Measurements from ENCODE around the gene GTF3C1.

GTF3C1 gene

GRCh38 chr16:27549746-27550581, at the start of gene GTF3C1, which contains the start of gene KATNIP:
TSS of gene GTF3C1 (minus strand) at chr16:27549913. CDS start at chr16:27549890, 23 bp downstream.
TSS of gene KATNIP (plus strand) at chr16:27550144. CDS start at chr16:27550171, 27 bp downstream.
- H3K27ac ChIP-seq (ENCODE audit: low read length), result peak within 1 kb of the TSS; percentile 75

GRCh38 chr16:27598931-27599565, 49.3 kb upstream of the GTF3C1 start:
- Histone ChIP-seq H3K9ac (ENCODE audit: low read depth, low read length) (no peak overlapping the region), H3K27ac (ENCODE audit: low read length) (no peak overlapping the region), H3K4me1 (ENCODE audit: insufficient read depth, low read length) (peaks cover 16% of the 10 kb centered on the region), H3K27me3 (ENCODE audit: insufficient read depth, low read length) (no peaks in the 10 kb centered on the region), H3K9me3 (ENCODE audit: insufficient read depth, low read depth, low read length) (no peaks in the 10 kb centered on the region), H3K4me3 (ENCODE audit: low read length) (no peak overlapping the region), H3K36me3 (ENCODE audit: insufficient read depth, low read depth, low read length) (no peaks in the 10 kb centered on the region)

More at GRCh38 chr16:27549746-27550581, at the start of gene GTF3C1, which contains the start of gene KATNIP:
- peak within 1 kb of the TSS; percentile 97 for H3K9ac ChIP-seq (ENCODE audit: low read depth, low read length)
- no peaks in the 10 kb centered on the region for H3K9me3 ChIP-seq (ENCODE audit: insufficient read depth, low read depth, low read length)
- no peaks in the 10 kb centered on the region for H3K27me3 ChIP-seq (ENCODE audit: insufficient read depth, low read length)
- peaks cover 23% of the 10 kb centered on the region for H3K36me3 ChIP-seq (ENCODE audit: insufficient read depth, low read depth, low read length)
- 0 out of 2 replicates have a peak, but pooled peaks cover 3% of the 10 kb centered on the region for H3K4me1 ChIP-seq (ENCODE audit: insufficient read depth, low read length)
- H3K4me3 ChIP-seq (ENCODE audit: low read length), result peak within 1 kb of the TSS; percentile 100

- Histone ChIP-seq H3K27ac (ENCODE audit: low read length) (no peak overlapping the region), H3K36me3 (ENCODE audit: insufficient read depth, low read depth, low read length) (no peaks in the 10 kb centered on the region), H3K9ac (ENCODE audit: low read depth, low read length) (no peak overlapping the region), H3K4me3 (ENCODE audit: low read length) (no peak overlapping the region), H3K9me3 (ENCODE audit: insufficient read depth, low read depth, low read length) (no peaks in the 10 kb centered on the region), H3K27me3 (ENCODE audit: insufficient read depth, low read length) (no peaks in the 10 kb centered on the region), H3K4me1 (ENCODE audit: insufficient read depth, low read length) (peaks cover 14% of the 10 kb centered on the region)
These were observed 48.5 kb upstream of the GTF3C1 start for GRCh38 chr16:27598220-27598619.

- H3K4me1 ChIP-seq (ENCODE audit: insufficient read depth, low read length), result peaks cover 11% of the 10 kb centered on the region
- H3K4me3 ChIP-seq (ENCODE audit: low read length), result no peak overlapping the region
- no peaks in the 10 kb centered on the region for H3K36me3 ChIP-seq (ENCODE audit: insufficient read depth, low read depth, low read length)
- H3K9ac ChIP-seq (ENCODE audit: low read depth, low read length), result no peak overlapping the region
- H3K27me3 ChIP-seq (ENCODE audit: insufficient read depth, low read length), result no peaks in the 10 kb centered on the region
- H3K27ac ChIP-seq (ENCODE audit: low read length), result no peak overlapping the region
- no peaks in the 10 kb centered on the region for H3K9me3 ChIP-seq (ENCODE audit: insufficient read depth, low read depth, low read length)
These were observed 47.6 kb upstream of the GTF3C1 start for GRCh38 chr16:27597361-27597760.

GRCh38 chr16:27596411-27596810, 46.7 kb upstream of the GTF3C1 start:
- H3K9ac ChIP-seq (ENCODE audit: low read depth, low read length), result no peak overlapping the region
- no peak overlapping the region for H3K4me3 ChIP-seq (ENCODE audit: low read length)
- no peaks in the 10 kb centered on the region for H3K9me3 ChIP-seq (ENCODE audit: insufficient read depth, low read depth, low read length)
- no peak overlapping the region for H3K27ac ChIP-seq (ENCODE audit: low read length)
- H3K4me1 ChIP-seq (ENCODE audit: insufficient read depth, low read length), result peaks cover 11% of the 10 kb centered on the region
- no peaks in the 10 kb centered on the region for H3K27me3 ChIP-seq (ENCODE audit: insufficient read depth, low read length)
- no peaks in the 10 kb centered on the region for H3K36me3 ChIP-seq (ENCODE audit: insufficient read depth, low read depth, low read length)

- Histone ChIP-seq H3K36me3 (ENCODE audit: insufficient read depth, low read depth, low read length) (no peaks in the 10 kb centered on the region), H3K4me3 (ENCODE audit: low read length) (no peak overlapping the region), H3K9me3 (ENCODE audit: insufficient read depth, low read depth, low read length) (no peaks in the 10 kb centered on the region), H3K9ac (ENCODE audit: low read depth, low read length) (no peak overlapping the region), H3K4me1 (ENCODE audit: insufficient read depth, low read length) (peaks cover 9% of the 10 kb centered on the region), H3K27me3 (ENCODE audit: insufficient read depth, low read length) (no peaks in the 10 kb centered on the region), H3K27ac (ENCODE audit: low read length) (no peak overlapping the region)
These were observed 46.3 kb upstream of the GTF3C1 start for GRCh38 chr16:27595993-27596392.

- Histone ChIP-seq H3K27me3 (ENCODE audit: insufficient read depth, low read length) (no peaks in the 10 kb centered on the region), H3K36me3 (ENCODE audit: insufficient read depth, low read depth, low read length) (no peaks in the 10 kb centered on the region), H3K4me3 (ENCODE audit: low read length) (no peak overlapping the region), H3K9ac (ENCODE audit: low read depth, low read length) (no peak overlapping the region), H3K9me3 (ENCODE audit: insufficient read depth, low read depth, low read length) (no peaks in the 10 kb centered on the region), H3K27ac (ENCODE audit: low read length) (no peak overlapping the region), H3K4me1 (ENCODE audit: insufficient read depth, low read length) (peaks cover 8% of the 10 kb centered on the region)
These were observed 45.8 kb upstream of the GTF3C1 start for GRCh38 chr16:27595475-27595874.

GRCh38 chr16:27591837-27592236, 42.1 kb upstream of the GTF3C1 start:
- no peak overlapping the region for H3K4me3 ChIP-seq (ENCODE audit: low read length)
- no peak overlapping the region for H3K27ac ChIP-seq (ENCODE audit: low read length)
- H3K9me3 ChIP-seq (ENCODE audit: insufficient read depth, low read depth, low read length), result no peaks in the 10 kb centered on the region
- H3K9ac ChIP-seq (ENCODE audit: low read depth, low read length), result no peak overlapping the region
- H3K36me3 ChIP-seq (ENCODE audit: insufficient read depth, low read depth, low read length), result no peaks in the 10 kb centered on the region
- H3K27me3 ChIP-seq (ENCODE audit: insufficient read depth, low read length), result no peaks in the 10 kb centered on the region
- H3K4me1 ChIP-seq (ENCODE audit: insufficient read depth, low read length), result no peaks in the 10 kb centered on the region

- Histone ChIP-seq H3K9ac (ENCODE audit: low read depth, low read length) (no peak overlapping the region), H3K9me3 (ENCODE audit: insufficient read depth, low read depth, low read length) (no peaks in the 10 kb centered on the region), H3K4me3 (ENCODE audit: low read length) (no peak overlapping the region), H3K36me3 (ENCODE audit: insufficient read depth, low read depth, low read length) (no peaks in the 10 kb centered on the region), H3K27ac (ENCODE audit: low read length) (no peak overlapping the region), H3K4me1 (ENCODE audit: insufficient read depth, low read length) (no peaks in the 10 kb centered on the region), H3K27me3 (ENCODE audit: insufficient read depth, low read length) (no peaks in the 10 kb centered on the region)
These were observed 38.3 kb upstream of the GTF3C1 start for GRCh38 chr16:27588057-27588456.

- Histone ChIP-seq H3K4me3 (ENCODE audit: low read length) (no peak overlapping the region), H3K27me3 (ENCODE audit: insufficient read depth, low read length) (no peaks in the 10 kb centered on the region), H3K27ac (ENCODE audit: low read length) (no peak overlapping the region), H3K9ac (ENCODE audit: low read depth, low read length) (no peak overlapping the region), H3K36me3 (ENCODE audit: insufficient read depth, low read depth, low read length) (no peaks in the 10 kb centered on the region), H3K9me3 (ENCODE audit: insufficient read depth, low read depth, low read length) (no peaks in the 10 kb centered on the region), H3K4me1 (ENCODE audit: insufficient read depth, low read length) (0 out of 2 replicates have a peak, but pooled peaks cover 3% of the 10 kb centered on the region)
These were observed 37.0 kb upstream of the GTF3C1 start for GRCh38 chr16:27586711-27587110.

- Histone ChIP-seq H3K4me1 (ENCODE audit: insufficient read depth, low read length) (0 out of 2 replicates have a peak, but pooled peaks cover 3% of the 10 kb centered on the region), H3K27me3 (ENCODE audit: insufficient read depth, low read length) (no peaks in the 10 kb centered on the region), H3K9me3 (ENCODE audit: insufficient read depth, low read depth, low read length) (no peaks in the 10 kb centered on the region), H3K9ac (ENCODE audit: low read depth, low read length) (no peak overlapping the region), H3K4me3 (ENCODE audit: low read length) (no peak overlapping the region), H3K27ac (ENCODE audit: low read length) (no peak overlapping the region), H3K36me3 (ENCODE audit: insufficient read depth, low read depth, low read length) (no peaks in the 10 kb centered on the region)
These were observed 35.5 kb upstream of the GTF3C1 start for GRCh38 chr16:27585200-27585599.

GRCh38 chr16:27583634-27584033, 33.9 kb upstream of the GTF3C1 start:
- Histone ChIP-seq H3K27ac (ENCODE audit: low read length) (no peak overlapping the region), H3K9ac (ENCODE audit: low read depth, low read length) (no peak overlapping the region), H3K9me3 (ENCODE audit: insufficient read depth, low read depth, low read length) (no peaks in the 10 kb centered on the region), H3K27me3 (ENCODE audit: insufficient read depth, low read length) (no peaks in the 10 kb centered on the region), H3K4me1 (ENCODE audit: insufficient read depth, low read length) (0 out of 2 replicates have a peak, but pooled peaks cover 3% of the 10 kb centered on the region), H3K36me3 (ENCODE audit: insufficient read depth, low read depth, low read length) (no peaks in the 10 kb centered on the region), H3K4me3 (ENCODE audit: low read length) (no peak overlapping the region)

All from iPS-20b (cell line).